Natural killer cell treated with Interleukin-12 subunit alpha and Interleukin-12 subunit beta and Interleukin-15 and Interleukin-18, amount 100 ng/mL, for 72 hours (primary cell): ENCODE measurements around the gene DNAAF2. TPM values are rescaled to one million over a fixed set of nuclear protein-coding genes. Genes with fewer than 3 reads are reported as not detected.
"Not testable (repeated sequence)": the region's sequence is repeated elsewhere in the genome, so short reads cannot be mapped to it uniquely, and the experiment has no call there.

ENCODE experiments used
- ATAC-seq, 2 donors: fragments of 150-1000 bp; cut with Tn5 transposase in 1 of 2; sonication (Bioruptor Pico), chemical (Tn5 transposase) in 1 of 2; 2 replicates each; pipeline ENCODE4 v1.10.0; 2021
- DNase-seq: peaks from one replicate; pipeline ENCODE4 v3.0.0; 2022; ENCODE audit warnings: low spot score
- H3K27ac Mint-ChIP-seq, 2 donors: 1 replicate in 1 of 2; 2 replicates in 1 of 2; pipeline ENCODE4 v1.8.0; 2022; ENCODE audit warnings: mixed read lengths in 2 of 2, mild to moderate bottlenecking in 1 of 2, moderate library complexity in 1 of 2
- H3K27me3 Mint-ChIP-seq, 2 donors: 1 replicate in 1 of 2; 2 replicates in 1 of 2; pipeline ENCODE4 v1.8.0; 2022; ENCODE audit warnings: mixed read lengths in 2 of 2
- H3K36me3 Mint-ChIP-seq: one replicate; pipeline ENCODE4 v1.8.0; 2022; ENCODE audit warnings: mixed read lengths
- H3K4me1 Mint-ChIP-seq, 2 donors: 1 replicate in 1 of 2; 2 replicates in 1 of 2; pipeline ENCODE4 v1.8.0; 2022; ENCODE audit warnings: low read depth in 2 of 2, mixed read lengths in 2 of 2, mild to moderate bottlenecking in 1 of 2
- H3K4me3 Mint-ChIP-seq: one replicate; pipeline ENCODE4 v1.8.0; 2022; ENCODE audit warnings: mixed read lengths
- H3K9me3 Mint-ChIP-seq: 2 replicates; pipeline ENCODE4 v1.8.0; 2022; ENCODE audit warnings: mixed read lengths
- total RNA-seq, 2 donors: library from RNA; stranded (reverse); gene quantifications; one replicate each; pipeline ENCODE4 v1.2.3, GENCODE V29; 2022

DNAAF2 gene
- total RNA-seq, result 10 to 100 TPM in 1 of 2 donors, 1 to 10 TPM in 1; 6.2 to 11.9 TPM

DNA sequence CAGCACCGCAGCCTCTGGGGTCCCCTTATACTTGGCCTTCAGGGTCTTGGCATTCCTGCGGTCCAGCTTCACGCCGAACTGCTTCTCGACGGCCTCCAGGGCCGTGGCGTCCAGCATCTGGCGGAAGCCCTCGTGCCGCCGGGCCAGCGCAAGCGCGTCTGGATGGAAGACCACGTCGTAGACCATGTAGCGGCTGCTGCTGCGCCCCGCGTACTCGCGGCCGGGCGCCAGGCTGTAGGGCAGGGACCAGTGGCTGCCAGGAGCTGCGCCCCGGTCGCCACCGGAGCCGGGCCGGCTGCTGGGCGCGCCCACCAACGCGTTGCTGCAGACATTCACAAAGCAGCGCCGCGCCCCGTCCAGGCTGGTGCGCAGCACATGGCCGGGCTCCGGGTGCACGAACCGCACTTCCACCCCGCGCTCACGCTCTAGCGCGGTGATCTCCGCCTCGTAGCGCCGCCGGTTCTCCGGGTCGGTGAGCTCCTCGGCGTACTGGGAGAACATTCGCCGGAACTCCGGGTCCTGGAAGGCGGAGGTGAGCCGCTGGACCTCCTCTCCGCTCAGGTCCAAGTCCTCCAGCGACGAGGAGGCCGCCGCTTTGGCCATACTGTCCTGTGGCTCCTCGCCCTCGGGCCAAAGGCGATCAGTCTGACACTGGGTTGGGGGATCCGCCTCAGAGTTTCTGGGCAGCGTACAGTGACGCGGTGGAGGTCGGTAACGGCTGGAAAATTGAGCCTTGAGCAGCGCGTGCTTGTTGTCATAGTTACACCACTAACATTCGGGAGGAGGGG lies at the start of gene DNAAF2:
Gene DNAAF2, minus strand, starts transcription at position 698 of the 788 bp plus-strand sequence. Its CDS starts 95 bp downstream, at position 603.
- ATAC-seq, result peak; percentile 62
- peak within 1 kb of the TSS; percentile 99 for H3K4me3 Mint-ChIP-seq
- DNase-seq, result peak; percentile 68
- H3K27ac Mint-ChIP-seq, result peak within 1 kb of the TSS; percentile 90 to 96
- peaks cover 26 to 50% of the 10 kb centered on the region in 2 donors for H3K4me1 Mint-ChIP-seq
- no peaks in the 10 kb centered on the region for H3K27me3 Mint-ChIP-seq
- peaks cover 24% of the 10 kb centered on the region for H3K36me3 Mint-ChIP-seq
- H3K9me3 Mint-ChIP-seq, result no peaks in the 10 kb centered on the region

DNA sequence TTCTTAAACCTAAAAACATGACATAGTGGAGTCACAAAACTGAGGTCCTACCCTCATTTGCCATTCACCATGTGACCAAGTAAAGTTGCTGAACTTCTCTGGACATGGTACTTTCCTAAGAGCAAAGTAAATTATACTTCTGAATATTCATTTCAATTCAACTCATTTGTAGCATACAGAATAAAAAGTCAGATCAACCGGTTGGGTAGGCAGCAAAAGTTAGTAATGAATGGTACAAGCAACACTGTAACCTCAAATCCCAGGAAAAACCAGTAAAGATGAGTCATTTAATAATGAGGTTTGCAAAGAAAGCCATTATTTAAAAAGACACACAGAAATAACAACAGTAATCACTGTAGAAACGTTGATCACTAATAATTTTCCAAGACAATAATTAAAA lies 44.2 kb upstream of the DNAAF2 start:
- Mint-ChIP-seq H3K4me3 (no peak overlapping the region), H3K27me3 (no peaks in the 10 kb centered on the region), H3K36me3 (peaks cover 14% of the 10 kb centered on the region), H3K4me1 (peaks cover 0 to 10% of the 10 kb centered on the region in 2 donors), H3K9me3 (no peaks in the 10 kb centered on the region), H3K27ac (peak overlapping the region in 1 of 2 donors; percentile 39)
- ATAC-seq, result peak in 1 of 2 donors; percentile 79
- no peak for DNase-seq

GRCh38 chr14:49677643-49678042 lies 42.6 kb upstream of the DNAAF2 start:
- peaks cover 21% of the 10 kb centered on the region for H3K36me3 Mint-ChIP-seq
- no peaks in the 10 kb centered on the region for H3K9me3 Mint-ChIP-seq
- ATAC-seq (no peak), DNase-seq (no peak)
- H3K27ac Mint-ChIP-seq, result no peak overlapping the region
- H3K4me1 Mint-ChIP-seq, result peaks cover 0 to 10% of the 10 kb centered on the region in 2 donors
- H3K27me3 Mint-ChIP-seq, result no peaks in the 10 kb centered on the region
- H3K4me3 Mint-ChIP-seq, result no peak overlapping the region

DNA sequence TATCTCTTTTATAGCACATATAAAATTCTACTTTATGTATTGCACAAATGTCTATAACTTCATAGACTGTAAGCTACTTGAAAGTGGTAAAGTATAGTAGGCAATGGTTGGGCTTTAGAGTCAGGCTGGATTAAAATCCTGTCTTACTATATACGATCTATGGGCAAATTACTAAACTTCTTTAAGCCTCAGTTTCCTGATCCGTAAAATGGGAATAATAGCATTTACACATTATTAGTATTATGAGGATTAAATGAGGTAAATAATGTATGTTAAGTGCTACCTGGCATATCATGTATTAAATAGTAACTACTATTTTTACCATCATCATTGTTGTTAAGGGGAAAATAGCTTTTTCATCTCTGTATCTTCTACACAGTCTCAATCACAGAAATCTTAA lies 38.5 kb upstream of the DNAAF2 start:
- Mint-ChIP-seq H3K4me3 (no peak overlapping the region), H3K36me3 (peaks cover 11% of the 10 kb centered on the region)

DNA sequence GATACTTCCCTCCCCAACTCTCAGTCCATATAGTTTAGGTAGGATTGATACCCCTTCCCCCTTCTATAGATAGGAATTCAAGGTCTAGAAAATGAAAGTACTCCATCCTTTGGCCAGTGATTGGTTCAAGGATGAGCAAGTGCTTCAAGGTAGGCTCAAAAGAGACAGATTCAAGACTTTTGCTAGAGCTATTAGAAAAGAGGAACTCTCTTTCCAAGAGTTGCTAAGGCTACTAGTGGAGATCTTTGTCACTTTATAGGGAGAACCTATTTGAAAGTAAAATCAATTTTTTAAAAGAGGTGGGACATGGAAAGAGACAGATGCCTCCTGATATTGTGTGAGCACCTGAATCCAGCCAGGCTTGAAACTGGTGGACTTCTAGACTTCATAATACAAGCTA lies 35.4 kb upstream of the DNAAF2 start:
- DNase-seq (no peak), ATAC-seq (no peak)
- Mint-ChIP-seq H3K4me1 (no peaks in the 10 kb centered on the region), H3K27ac (no peak overlapping the region), H3K4me3 (no peak overlapping the region), H3K9me3 (no peaks in the 10 kb centered on the region), H3K36me3 (peaks cover 11% of the 10 kb centered on the region), H3K27me3 (no peaks in the 10 kb centered on the region)

More for the DNA sequence above, 38.5 kb upstream of the DNAAF2 start:
- Mint-ChIP-seq H3K4me1 (no peaks in the 10 kb centered on the region), H3K9me3 (no peaks in the 10 kb centered on the region), H3K27me3 (no peaks in the 10 kb centered on the region), H3K27ac (no peak overlapping the region)
- ATAC-seq, result no peak
- DNase-seq, result no peak

DNA sequence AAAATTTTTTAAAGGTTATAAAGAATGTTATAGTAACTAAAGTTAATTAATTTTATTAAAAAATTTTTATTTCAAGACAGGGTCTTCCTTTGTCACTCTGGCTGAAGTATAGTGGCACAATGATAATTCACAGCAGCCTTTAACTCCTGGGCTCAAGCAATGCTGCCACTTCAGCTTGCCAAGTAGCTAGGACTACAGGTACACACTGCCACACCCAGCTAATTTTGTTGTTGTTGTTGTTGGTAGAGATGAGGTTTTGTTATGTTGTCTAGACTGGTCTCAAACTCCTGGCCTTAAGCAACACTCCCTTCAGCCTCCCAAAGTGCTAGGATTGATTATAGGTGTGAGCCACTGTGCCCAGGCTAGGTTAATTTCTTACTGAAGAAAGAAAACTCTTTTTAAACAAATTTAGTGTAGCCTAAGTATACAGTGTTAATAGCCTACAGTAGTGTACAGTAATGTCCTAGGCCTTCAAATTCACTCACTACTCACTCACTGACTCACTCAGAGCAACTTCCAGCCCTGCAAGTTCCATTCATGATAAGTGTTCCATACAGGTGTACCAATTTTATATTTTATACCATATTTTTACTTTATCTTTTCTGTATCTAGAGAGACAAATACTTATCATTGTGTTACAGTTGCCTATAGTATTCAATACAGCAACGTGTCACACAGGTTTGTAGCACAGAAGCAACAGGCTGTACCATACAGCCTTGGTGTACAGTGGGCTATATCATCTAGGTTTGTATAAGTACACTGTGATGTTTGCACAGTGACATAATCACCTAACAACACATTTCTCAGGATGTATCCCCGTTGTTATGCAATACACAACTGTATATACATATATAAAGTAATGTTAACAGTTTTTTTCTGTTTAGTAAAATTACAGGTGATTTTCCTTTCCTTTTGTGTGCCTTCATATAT lies 24.7 kb upstream of the DNAAF2 start:
- Mint-ChIP-seq H3K4me1 (no peaks in the 10 kb centered on the region), H3K9me3 (no peaks in the 10 kb centered on the region), H3K27me3 (no peaks in the 10 kb centered on the region), H3K4me3 (no peak overlapping the region), H3K36me3 (no peaks in the 10 kb centered on the region), H3K27ac (no peak overlapping the region)
- DNase-seq, result no peak
- no peak for ATAC-seq

DNA sequence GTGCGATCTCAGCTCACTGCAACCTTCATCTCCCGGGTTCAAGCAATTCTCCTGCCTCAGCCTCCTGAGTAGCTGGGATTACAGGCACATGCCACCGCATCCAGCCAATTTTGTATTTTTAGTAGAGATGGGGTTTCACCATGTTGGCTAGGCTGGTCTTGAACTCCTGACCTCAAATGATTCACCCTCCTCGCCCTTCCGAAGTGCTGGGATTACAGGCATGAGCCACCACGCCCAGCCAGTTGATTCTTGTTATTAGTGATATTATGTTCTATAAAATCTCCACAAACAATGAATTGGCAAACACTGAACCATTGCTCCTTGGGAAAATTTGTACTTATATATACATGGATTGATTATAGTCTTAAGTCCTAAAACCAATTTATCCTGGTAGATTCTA lies 22.5 kb upstream of the DNAAF2 start:
- peak overlapping the region in 1 of 2 donors; percentile 17 for H3K27ac Mint-ChIP-seq
- H3K4me1 Mint-ChIP-seq, DNase-seq, H3K27me3 Mint-ChIP-seq, H3K9me3 Mint-ChIP-seq, ATAC-seq, H3K4me3 Mint-ChIP-seq, H3K36me3 Mint-ChIP-seq: not testable (repeated sequence)

DNA sequence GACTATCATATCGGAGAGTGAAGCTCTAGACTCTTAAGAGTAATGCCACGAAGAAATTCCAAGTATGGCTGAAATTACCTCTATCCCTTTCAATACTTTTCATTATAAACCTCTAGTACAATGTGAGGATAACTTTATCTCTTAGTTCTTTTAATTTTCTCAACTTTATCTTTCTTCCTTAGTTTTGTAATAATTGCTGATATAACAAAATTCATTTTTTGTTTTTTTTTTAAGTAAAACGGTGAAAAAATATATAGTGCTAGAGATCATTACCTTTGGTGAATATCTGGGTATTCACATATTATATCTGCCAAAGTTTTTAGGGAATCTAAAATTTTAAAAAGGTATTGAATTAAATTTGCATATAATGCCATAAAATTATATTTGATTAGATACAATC lies 19.5 kb upstream of the DNAAF2 start:
- Mint-ChIP-seq H3K9me3 (no peaks in the 10 kb centered on the region), H3K27me3 (no peaks in the 10 kb centered on the region), H3K36me3 (peaks cover 7% of the 10 kb centered on the region), H3K4me3 (no peak overlapping the region), H3K27ac (no peak overlapping the region), H3K4me1 (peaks cover 0 to 5% of the 10 kb centered on the region in 2 donors)
- DNase-seq, result no peak
- no peak for ATAC-seq

- H3K36me3 Mint-ChIP-seq, result peaks cover 7% of the 10 kb centered on the region
- H3K4me3 Mint-ChIP-seq, result no peak overlapping the region
- peaks cover 0 to 5% of the 10 kb centered on the region in 2 donors for H3K4me1 Mint-ChIP-seq
- DNase-seq, result no peak
- no peaks in the 10 kb centered on the region for H3K9me3 Mint-ChIP-seq
- no peaks in the 10 kb centered on the region for H3K27me3 Mint-ChIP-seq
- no peak overlapping the region for H3K27ac Mint-ChIP-seq
- no peak for ATAC-seq
Observed at GRCh38 chr14:49653508-49653907, 18.5 kb upstream of the DNAAF2 start.

- Mint-ChIP-seq H3K27me3 (no peaks in the 10 kb centered on the region), H3K9me3 (no peaks in the 10 kb centered on the region), H3K4me3 (peak overlapping the region; percentile 2), H3K36me3 (peaks cover 10% of the 10 kb centered on the region), H3K4me1 (peaks cover 20 to 39% of the 10 kb centered on the region in 2 donors), H3K27ac (peak overlapping the region; percentile 8 to 23)
- DNase-seq (no peak), ATAC-seq (no peak)
Observed at GRCh38 chr14:49642163-49642562, 7.1 kb upstream of the DNAAF2 start.

DNA sequence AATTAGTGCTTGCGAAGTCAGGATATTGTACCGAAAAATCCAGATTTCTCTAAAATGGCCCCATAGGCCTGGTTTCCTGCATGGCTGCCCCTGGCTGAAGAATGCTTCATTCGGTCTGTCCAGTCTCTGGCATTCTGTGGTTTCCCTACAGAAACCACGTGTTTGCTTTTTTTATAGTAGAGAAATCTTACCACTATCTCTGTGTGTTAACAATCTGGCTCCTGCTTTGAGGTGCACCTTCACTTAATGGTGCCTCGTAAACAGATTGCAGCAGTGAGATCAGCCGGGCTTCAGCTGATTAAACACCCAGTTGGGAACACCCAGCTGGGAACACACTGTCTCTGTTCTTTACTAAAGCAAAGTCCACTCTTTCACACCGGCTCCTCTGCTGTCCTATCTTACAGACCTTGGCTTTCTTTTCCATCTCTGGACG lies 6.7 kb upstream of the DNAAF2 start:
- Mint-ChIP-seq H3K27me3 (no peaks in the 10 kb centered on the region), H3K9me3 (no peaks in the 10 kb centered on the region), H3K27ac (peak overlapping the region; percentile 8 to 23), H3K4me1 (peaks cover 23 to 39% of the 10 kb centered on the region in 2 donors), H3K36me3 (peaks cover 15% of the 10 kb centered on the region), H3K4me3 (peak overlapping the region; percentile 2)
- ATAC-seq (no peak), DNase-seq (no peak)

DNA sequence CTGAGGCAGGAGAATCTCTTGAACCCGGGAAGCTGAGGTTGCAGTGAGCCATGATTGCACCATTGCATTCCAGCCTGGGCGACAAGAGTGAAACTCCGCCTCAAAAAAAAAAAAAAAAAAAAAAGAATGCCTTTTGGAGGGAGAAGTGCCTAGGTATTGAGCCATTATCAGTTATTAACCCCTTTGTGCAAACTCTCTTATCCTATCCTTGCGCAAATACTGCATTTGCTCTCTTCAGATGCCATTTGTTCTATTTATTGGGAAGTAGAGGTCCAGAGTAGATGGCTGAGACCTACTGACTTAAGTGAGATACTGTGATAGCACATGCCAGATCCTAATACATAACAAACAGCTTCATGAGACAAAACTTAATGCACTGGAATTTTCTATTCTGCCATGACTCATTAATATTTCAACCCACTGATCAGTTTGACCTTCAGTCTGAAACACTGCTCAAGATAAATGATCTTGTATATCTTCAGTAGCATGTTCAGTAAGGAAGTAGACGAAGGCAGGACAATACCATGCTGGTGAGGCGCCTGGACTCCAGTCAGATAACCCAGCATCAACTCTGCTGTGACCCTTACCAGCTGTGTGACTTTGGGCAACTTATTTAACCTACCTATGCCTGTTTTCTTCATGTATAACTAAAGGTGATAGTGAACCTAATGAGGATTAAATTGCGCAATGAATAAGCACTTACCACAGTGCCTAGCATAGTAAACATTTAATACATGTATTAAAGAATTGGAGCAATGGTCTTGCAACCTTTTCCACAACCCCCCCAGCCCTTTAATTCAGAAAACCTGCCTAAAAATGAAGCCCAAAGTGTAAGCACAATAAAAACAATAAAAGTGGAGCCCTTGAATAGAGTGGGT lies 5.7 kb upstream of the DNAAF2 start:
- ATAC-seq (no peak), DNase-seq (no peak)
- H3K27ac Mint-ChIP-seq, result peak overlapping the region in 1 of 2 donors; percentile 22
- no peaks in the 10 kb centered on the region for H3K9me3 Mint-ChIP-seq
- peaks cover 18% of the 10 kb centered on the region for H3K36me3 Mint-ChIP-seq
- no peak overlapping the region for H3K4me3 Mint-ChIP-seq
- no peaks in the 10 kb centered on the region for H3K27me3 Mint-ChIP-seq
- peaks cover 24 to 46% of the 10 kb centered on the region in 2 donors for H3K4me1 Mint-ChIP-seq

DNA sequence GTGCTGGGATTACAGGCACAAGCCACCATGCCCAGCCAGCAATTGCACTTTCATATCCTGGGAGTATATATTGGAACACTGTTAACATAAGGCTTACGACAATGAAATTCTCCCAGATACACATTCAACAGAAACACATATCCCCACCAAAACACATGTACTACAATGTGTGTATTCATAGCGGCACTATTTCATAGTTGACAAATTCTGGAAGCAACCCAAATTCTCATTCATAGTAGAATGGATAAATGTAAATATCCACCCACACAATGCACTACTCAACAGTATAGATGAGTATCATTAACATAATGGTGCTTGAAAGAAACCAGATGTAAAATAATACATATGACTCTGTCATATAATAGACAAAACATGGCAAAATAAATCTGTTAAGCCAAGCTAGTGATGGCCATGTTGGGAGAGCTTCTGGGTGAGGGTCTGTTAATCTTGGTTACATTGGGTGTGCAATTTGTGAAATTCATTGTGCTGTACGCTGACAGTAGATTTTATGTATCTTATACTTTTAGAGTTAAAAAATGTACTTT lies 2.6 kb upstream of the DNAAF2 start:
- H3K4me3 Mint-ChIP-seq, result peak overlapping the region; percentile 99
- no peak for DNase-seq
- no peaks in the 10 kb centered on the region for H3K27me3 Mint-ChIP-seq
- peaks cover 18% of the 10 kb centered on the region for H3K36me3 Mint-ChIP-seq
- ATAC-seq, result no peak
- H3K4me1 Mint-ChIP-seq, result peaks cover 33 to 59% of the 10 kb centered on the region in 2 donors
- no peaks in the 10 kb centered on the region for H3K9me3 Mint-ChIP-seq
- peak overlapping the region; percentile 90 to 96 for H3K27ac Mint-ChIP-seq
